Loucy (cell line): Measurements from ENCODE around the gene NDUFAF5.

Experiments
- CTCF ChIP-seq: fragments of 200-600 bp; sonication (generic); conservative IDR thresholded peaks from 2 replicates; pipeline ENCODE4 v1.5.1; 2014; ENCODE audit warnings: mild to moderate bottlenecking, antibody characterized with exemption, low read length
- EZH2phosphoT487 ChIP-seq: fragments of 200-600 bp; IDR thresholded peaks from 2 replicates; pipeline ENCODE4 v1.6.1; 2018; ENCODE audit warnings: antibody characterized with exemption, mild to moderate bottlenecking, moderate library complexity, borderline replicate concordance

- TF ChIP-seq CTCF (peak; percentile 70), EZH2phosphoT487 (no peak)
These were observed 3.5 kb downstream of the NDUFAF5 start for GRCh38 chr20:13788167-13788834.
